ENCODE data around the gene USHBP1. TPM values are rescaled to one million over a fixed set of nuclear protein-coding genes. Genes with fewer than 3 reads are reported as not detected.

USHBP1 gene
- total and polyA plus RNA-seq, 2 experiments from 2014 or later, result not detected

- WGBS, 2 experiments (ENCODE audit: low coverage in 1 of 2, low lambda C conversion rate in 2 of 2, missing lambda C conversion rate in 2 of 2), result 83 to 87% methylated on average over 18 of the region's 18 CpGs
- H3K4me3 ChIP-seq, result no peak overlapping the region
These were observed 21.0 kb upstream of the USHBP1 start for GRCh38 chr19:17285415-17286135.

GRCh38 chr19:17283504-17283996, 19.0 kb upstream of the USHBP1 start:
- H3K79me2 ChIP-seq (ENCODE audit: insufficient read depth), result no peaks in the 10 kb centered on the region
- no peak overlapping the region for H3K27ac ChIP-seq
- DNase-seq, result no peak
- TF ChIP-seq EZH2phosphoT487 (IDR thresholded peaks at IDR 0.05; ENCODE audit: insufficient read depth, low read depth), result no peak
- no peak for TF ChIP-seq EZH2 (IDR thresholded peaks at IDR 0.05; ENCODE audit: insufficient read depth, poor library complexity, severe bottlenecking)
- no peak overlapping the region for H2AFZ ChIP-seq
- H3K36me3 ChIP-seq (ENCODE audit: low read depth), result no peaks in the 10 kb centered on the region
- no peaks in the 10 kb centered on the region for H4K20me1 ChIP-seq (ENCODE audit: insufficient read depth)
- H3K27me3 ChIP-seq (replicated peaks; ENCODE audit: insufficient read depth), result no peaks in the 10 kb centered on the region
- no peaks in the 10 kb centered on the region for H3K4me1 ChIP-seq (ENCODE audit: insufficient read depth)
- in situ Hi-C loops (cut with MboI), result no loop called here
- 71 to 72% methylated on average over 5 to 7 of the region's 7 CpGs for WGBS, 2 experiments (ENCODE audit: low coverage in 1 of 2, low lambda C conversion rate in 2 of 2, missing lambda C conversion rate in 2 of 2)
- H3K9me3 ChIP-seq (ENCODE audit: low read depth), result no peaks in the 10 kb centered on the region
- H3K9me2 ChIP-seq (ENCODE audit: insufficient read depth), result no peaks in the 10 kb centered on the region
- no peak overlapping the region for H3K9ac ChIP-seq
- H3K4me2 ChIP-seq (ENCODE audit: unreplicated experiment), result no peak overlapping the region
- no peak overlapping the region for H3K4me3 ChIP-seq
- H3F3A ChIP-seq (ENCODE audit: insufficient read depth), result 0 out of 2 replicates have a peak, but pooled peaks cover 12% of the 10 kb centered on the region

More at GRCh38 chr19:17285415-17286135, 21.0 kb upstream of the USHBP1 start:
- H4K20me1 ChIP-seq (ENCODE audit: insufficient read depth), result no peaks in the 10 kb centered on the region
- H3K9me2 ChIP-seq (ENCODE audit: insufficient read depth), result no peaks in the 10 kb centered on the region
- no peaks in the 10 kb centered on the region for H3K4me1 ChIP-seq (ENCODE audit: insufficient read depth)
- H3K27me3 ChIP-seq (replicated peaks; ENCODE audit: insufficient read depth), result no peaks in the 10 kb centered on the region
- no peaks in the 10 kb centered on the region for H3K9me3 ChIP-seq (ENCODE audit: low read depth)
- TF ChIP-seq EZH2phosphoT487 (IDR thresholded peaks at IDR 0.05; ENCODE audit: insufficient read depth, low read depth), result no peak
- no peak for TF ChIP-seq EZH2 (IDR thresholded peaks at IDR 0.05; ENCODE audit: insufficient read depth, poor library complexity, severe bottlenecking)
- no peak for DNase-seq
- H3K27ac ChIP-seq, result no peak overlapping the region
- H3K9ac ChIP-seq, result no peak overlapping the region
- no peak overlapping the region for H2AFZ ChIP-seq
- H3F3A ChIP-seq (ENCODE audit: insufficient read depth), result 0 out of 2 replicates have a peak, but pooled peaks cover 5% of the 10 kb centered on the region
- no peaks in the 10 kb centered on the region for H3K36me3 ChIP-seq (ENCODE audit: low read depth)
- in situ Hi-C loops (cut with MboI), result no loop called here
- no peaks in the 10 kb centered on the region for H3K79me2 ChIP-seq (ENCODE audit: insufficient read depth)
- no peak overlapping the region for H3K4me2 ChIP-seq (ENCODE audit: unreplicated experiment)

DNA sequence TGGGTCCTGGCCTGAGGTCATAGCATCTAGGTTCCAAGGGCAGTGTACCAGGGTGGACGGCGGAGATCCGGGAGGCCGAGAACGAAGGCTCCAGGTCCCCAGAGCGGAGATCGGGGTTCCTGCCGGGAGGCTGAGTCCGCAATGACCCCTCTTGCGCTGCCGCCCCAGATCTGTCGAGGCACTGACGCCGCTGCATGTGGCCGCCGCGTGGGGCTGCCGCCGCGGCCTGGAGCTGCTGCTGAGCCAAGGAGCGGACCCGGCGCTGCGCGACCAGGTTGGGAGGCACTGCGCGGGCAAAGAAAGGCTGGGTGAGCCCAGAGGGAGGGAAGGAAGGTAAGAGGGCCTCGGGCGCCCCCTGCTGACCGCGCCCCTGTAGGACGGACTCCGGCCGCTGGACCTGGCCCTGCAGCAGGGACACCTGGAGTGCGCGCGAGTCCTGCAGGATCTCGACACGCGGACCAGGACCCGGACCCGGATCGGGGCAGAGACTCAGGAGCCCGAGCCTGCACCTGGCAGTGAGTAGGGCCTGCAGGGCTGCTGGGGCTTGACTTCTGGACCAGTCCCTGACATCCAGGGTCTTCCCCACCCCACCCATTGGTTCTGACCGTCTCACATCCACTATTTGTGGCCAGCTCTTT, 18.1 kb upstream of the USHBP1 start:
- H3K36me3 ChIP-seq (ENCODE audit: low read depth), result no peaks in the 10 kb centered on the region
- in situ Hi-C loops (cut with MboI), result no loop called here
- H3K9ac ChIP-seq, result 0 out of 2 replicates have a peak overlapping the region, but pooled peaks have one; percentile 18
- no peaks in the 10 kb centered on the region for H4K20me1 ChIP-seq (ENCODE audit: insufficient read depth)
- no peaks in the 10 kb centered on the region for H3K4me1 ChIP-seq (ENCODE audit: insufficient read depth)
- no peaks in the 10 kb centered on the region for H3K27me3 ChIP-seq (replicated peaks; ENCODE audit: insufficient read depth)
- H3K9me2 ChIP-seq (ENCODE audit: insufficient read depth), result no peaks in the 10 kb centered on the region
- 0 out of 2 replicates have a peak, but pooled peaks cover 12% of the 10 kb centered on the region for H3F3A ChIP-seq (ENCODE audit: insufficient read depth)
- H3K4me3 ChIP-seq, result peak overlapping the region; percentile 63
- H3K4me2 ChIP-seq (ENCODE audit: unreplicated experiment), result peak overlapping the region; percentile 94
- no peaks in the 10 kb centered on the region for H3K79me2 ChIP-seq (ENCODE audit: insufficient read depth)
- H2AFZ ChIP-seq, result peak overlapping the region; percentile 88
- H3K9me3 ChIP-seq (ENCODE audit: low read depth), result no peaks in the 10 kb centered on the region
- peak; percentile 86 for DNase-seq
- H3K27ac ChIP-seq, result no peak overlapping the region
- TF ChIP-seq EZH2phosphoT487 (IDR thresholded peaks at IDR 0.05; ENCODE audit: insufficient read depth, low read depth) (no peak), EZH2 (IDR thresholded peaks at IDR 0.05; ENCODE audit: insufficient read depth, poor library complexity, severe bottlenecking) (no peak)
- 1% methylated on average over 35 to 43 of the region's 45 CpGs for WGBS, 2 experiments (ENCODE audit: low coverage in 1 of 2, low lambda C conversion rate in 2 of 2, missing lambda C conversion rate in 2 of 2)

DNA sequence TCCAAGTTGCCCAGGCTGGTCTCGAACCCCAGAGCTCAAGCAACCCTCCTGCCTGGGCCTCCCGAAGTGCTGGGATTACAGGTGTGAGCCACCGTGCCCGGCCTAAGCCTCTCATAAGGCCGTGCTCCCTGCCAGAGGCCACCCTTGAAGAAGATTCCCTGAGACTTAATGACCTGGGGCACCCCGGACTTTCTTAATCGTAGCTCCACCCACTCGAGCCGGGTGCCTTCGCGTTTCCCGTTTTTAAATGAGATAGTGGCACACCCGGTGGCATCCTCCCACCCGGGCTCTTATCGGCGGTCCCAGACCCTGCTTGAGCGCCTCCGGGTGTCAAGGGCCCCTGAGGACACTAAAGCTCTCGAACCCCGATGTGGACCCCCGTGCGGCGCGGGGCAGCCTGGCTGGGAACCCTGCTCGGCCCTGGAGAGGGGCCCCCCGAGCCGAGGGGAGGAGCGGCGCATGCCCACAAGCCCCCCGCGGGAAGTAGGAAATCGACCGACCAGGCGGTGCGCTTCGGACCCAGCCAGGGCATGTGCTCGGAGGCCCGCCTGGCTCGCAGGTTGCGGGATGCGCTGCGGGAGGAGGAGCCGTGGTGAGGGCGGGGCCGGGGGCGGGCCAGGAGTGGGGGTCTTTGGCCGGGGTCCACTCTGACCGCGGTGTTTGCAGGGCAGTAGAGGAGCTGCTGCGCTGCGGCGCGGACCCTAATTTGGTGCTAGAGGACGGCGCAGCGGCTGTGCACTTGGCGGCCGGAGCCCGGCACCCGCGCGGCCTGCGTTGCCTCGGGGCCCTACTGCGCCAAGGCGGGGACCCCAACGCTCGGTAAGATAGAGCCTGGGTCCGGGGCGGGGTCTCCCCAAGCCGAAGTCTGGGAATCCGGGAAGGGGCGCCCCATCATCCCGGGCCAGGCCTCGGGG, 17.1 kb upstream of the USHBP1 start, which contains the start of gene ANKLE1:
Gene ANKLE1 (plus strand): TSS at position 511 of the 914 bp plus-strand sequence. CDS start 20 bp downstream, at position 531.
- Histone ChIP-seq H2AFZ (peak within 1 kb of the TSS; percentile 88), H4K20me1 (ENCODE audit: insufficient read depth) (no peaks in the 10 kb centered on the region), H3K9ac (0 out of 2 replicates have a peak within 1 kb of the TSS, but pooled peaks have one; percentile 18), H3K27ac (no peak within 1 kb of the TSS), H3K4me2 (ENCODE audit: unreplicated experiment) (peak within 1 kb of the TSS; percentile 94), H3K79me2 (ENCODE audit: insufficient read depth) (no peaks in the 10 kb centered on the region), H3K9me2 (ENCODE audit: insufficient read depth) (no peaks in the 10 kb centered on the region), H3K4me3 (peak within 1 kb of the TSS; percentile 63), H3K4me1 (ENCODE audit: insufficient read depth) (no peaks in the 10 kb centered on the region), H3K36me3 (ENCODE audit: low read depth) (no peaks in the 10 kb centered on the region), H3F3A (ENCODE audit: insufficient read depth) (0 out of 2 replicates have a peak, but pooled peaks cover 12% of the 10 kb centered on the region), H3K27me3 (replicated peaks; ENCODE audit: insufficient read depth) (no peaks in the 10 kb centered on the region), H3K9me3 (ENCODE audit: low read depth) (no peaks in the 10 kb centered on the region)
- no peak for TF ChIP-seq EZH2 (IDR thresholded peaks at IDR 0.05; ENCODE audit: insufficient read depth, poor library complexity, severe bottlenecking)
- 8 to 10% methylated on average over 64 to 66 of the region's 75 CpGs for WGBS, 2 experiments (ENCODE audit: low coverage in 1 of 2, low lambda C conversion rate in 2 of 2, missing lambda C conversion rate in 2 of 2)
- DNase-seq, result peak; percentile 50
- in situ Hi-C loops (cut with MboI), result no loop called here
